DND-41 (cell line): Measurements from ENCODE around the gene SPDYE8.
"Not testable (repeated sequence)": the region's sequence is repeated elsewhere in the genome, so short reads cannot be mapped to it uniquely, and the experiment has no call there.

Experiments used
- EZH2 ChIP-seq: IDR thresholded peaks from 3 replicates; pipeline ENCODE4 v1.6.1; 2012; ENCODE audit warnings: borderline replicate concordance, low read depth, mild to moderate bottlenecking, moderate library complexity, low read length, inconsistent platforms; ENCODE audit not compliant: severe bottlenecking
- TF ChIP-seq, protein P1 (sequence below): IDR thresholded peaks from 2 replicates; pipeline ENCODE4 v1.5.1; 2012; ENCODE audit warnings: borderline replicate concordance, low read length, moderate library complexity, mild to moderate bottlenecking; ENCODE audit not compliant: poor library complexity, severe bottlenecking; ENCODE audit errors: extremely low read depth

DNA sequence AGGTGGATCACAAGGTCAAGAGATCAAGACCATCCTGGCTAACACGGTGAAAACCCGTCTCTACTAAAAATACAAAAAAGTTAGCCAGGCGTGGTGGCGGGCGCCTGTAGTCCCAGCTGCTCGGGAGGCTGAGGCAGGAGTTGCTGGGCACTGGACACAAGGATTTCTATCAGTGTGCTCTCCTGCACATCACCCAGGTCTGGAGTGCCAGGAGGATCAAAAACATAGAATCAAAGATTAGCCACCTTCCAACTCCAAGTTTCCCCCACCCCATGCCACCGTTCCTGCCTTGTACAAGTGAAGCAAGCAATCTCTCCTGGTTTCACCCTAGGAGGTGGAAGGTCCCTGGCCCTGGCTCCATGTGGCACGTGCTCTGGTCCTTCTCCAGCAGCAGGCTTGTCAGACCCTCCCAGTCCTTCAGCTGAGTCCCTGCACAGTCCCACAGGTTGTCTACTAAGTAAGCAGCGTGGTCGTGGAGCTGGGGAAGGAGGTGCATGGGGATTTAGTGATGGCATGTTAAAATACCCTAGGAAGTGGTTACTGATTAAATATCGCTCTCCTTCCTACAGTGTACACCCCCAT lies 31.6 kb downstream of the SPDYE8 start:
- TF ChIP-seq, protein P1, sequence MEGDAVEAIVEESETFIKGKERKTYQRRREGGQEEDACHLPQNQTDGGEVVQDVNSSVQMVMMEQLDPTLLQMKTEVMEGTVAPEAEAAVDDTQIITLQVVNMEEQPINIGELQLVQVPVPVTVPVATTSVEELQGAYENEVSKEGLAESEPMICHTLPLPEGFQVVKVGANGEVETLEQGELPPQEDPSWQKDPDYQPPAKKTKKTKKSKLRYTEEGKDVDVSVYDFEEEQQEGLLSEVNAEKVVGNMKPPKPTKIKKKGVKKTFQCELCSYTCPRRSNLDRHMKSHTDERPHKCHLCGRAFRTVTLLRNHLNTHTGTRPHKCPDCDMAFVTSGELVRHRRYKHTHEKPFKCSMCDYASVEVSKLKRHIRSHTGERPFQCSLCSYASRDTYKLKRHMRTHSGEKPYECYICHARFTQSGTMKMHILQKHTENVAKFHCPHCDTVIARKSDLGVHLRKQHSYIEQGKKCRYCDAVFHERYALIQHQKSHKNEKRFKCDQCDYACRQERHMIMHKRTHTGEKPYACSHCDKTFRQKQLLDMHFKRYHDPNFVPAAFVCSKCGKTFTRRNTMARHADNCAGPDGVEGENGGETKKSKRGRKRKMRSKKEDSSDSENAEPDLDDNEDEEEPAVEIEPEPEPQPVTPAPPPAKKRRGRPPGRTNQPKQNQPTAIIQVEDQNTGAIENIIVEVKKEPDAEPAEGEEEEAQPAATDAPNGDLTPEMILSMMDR, result not testable (repeated sequence)
- TF ChIP-seq EZH2, result not testable (repeated sequence)
